Suprapubic skin (tissue), 4 donors: ENCODE measurements around the gene ETS1. TPM values are rescaled to one million over a fixed set of nuclear protein-coding genes. Genes with fewer than 3 reads are reported as not detected.
A peak's percentile ranks its signal among the peaks of the same experiment; 100 is the strongest.

Experiments
- DNase-seq, 2 donors: peaks; one replicate each; pipeline ENCODE4 v3.0.0-alpha.2; 2019; ENCODE audit warnings: low spot score in 2 of 2
- H3K27ac ChIP-seq: fragments of 200-600 bp; sonication (generic); one replicate; pipeline ENCODE4 v1.5.1; 2019
- H3K27me3 ChIP-seq: fragments of 200-600 bp; sonication (generic); one replicate; pipeline ENCODE4 v1.5.1; 2019
- H3K36me3 ChIP-seq: fragments of 200-600 bp; sonication (generic); one replicate; pipeline ENCODE4 v1.5.1; 2019
- H3K4me1 ChIP-seq: fragments of 200-600 bp; sonication (generic); one replicate; pipeline ENCODE4 v1.5.1; 2019
- H3K4me3 ChIP-seq: fragments of 200-600 bp; sonication (generic); one replicate; pipeline ENCODE4 v1.5.1; 2019; ENCODE audit warnings: mild to moderate bottlenecking
- H3K9me3 ChIP-seq: fragments of 200-600 bp; sonication (generic); one replicate; pipeline ENCODE4 v1.5.1; 2019
- CTCF ChIP-seq, 2 donors: fragments of 200-600 bp in 1 of 2; fragments of 450-650 bp in 1 of 2; sonication (generic) in 1 of 2; IDR thresholded peaks; one replicate each; pipeline ENCODE4 v1.5.1; 2016 to 2019; ENCODE audit warnings: antibody characterized with exemption in 2 of 2, mild to moderate bottlenecking in 1 of 2, moderate library complexity in 1 of 2
- EP300 ChIP-seq: sonication (generic); formaldehyde crosslinking; IDR thresholded peaks from one replicate; pipeline ENCODE4 v1.6.1; 2017; ENCODE audit warnings: antibody characterized with exemption
- POLR2A ChIP-seq, 2 donors: fragments of 450-650 bp; IDR thresholded peaks; one replicate each; pipeline ENCODE4 v1.6.1; 2017; ENCODE audit warnings: antibody characterized with exemption in 2 of 2, mild to moderate bottlenecking in 2 of 2, moderate library complexity in 2 of 2
- POLR2AphosphoS5 ChIP-seq, 3 donors: sonication (generic); formaldehyde crosslinking; IDR thresholded peaks; one replicate each; pipeline ENCODE4 v1.6.1; 2017; ENCODE audit warnings: antibody characterized with exemption in 3 of 3
- WGBS: methylation state at CpG from one replicate; pipeline ENCODE4 v1.1.5; 2018; 5-methylcytosine and 5-hydroxymethylcytosine counted together
- total RNA-seq, 4 donors: library from RNA; depleted of rRNA; stranded (reverse); fragments of >200 nt; gene quantifications; one replicate each; pipeline ENCODE4 v1.1.0, GENCODE V29; 2016

ETS1 gene
- total RNA-seq, 4 donors from 2014 or later = 21.7 to 42.6 (median 33.7) TPM

GRCh38 chr11:128457874-128458273 lies 129.5 kb downstream of the ETS1 start:
- H3K27me3 ChIP-seq = no peaks in the 10 kb centered on the region
- DNase-seq = no peak
- peaks cover 22% of the 10 kb centered on the region for H3K4me1 ChIP-seq
- H3K4me3 ChIP-seq = no peak overlapping the region
- 62% methylated on average over 3 of the region's 3 CpGs for WGBS
- H3K36me3 ChIP-seq = peaks cover 38% of the 10 kb centered on the region
- no peak for TF ChIP-seq POLR2A (IDR thresholded peaks at IDR 0.05)
- TF ChIP-seq EP300 = no peak
- no peaks in the 10 kb centered on the region for H3K9me3 ChIP-seq
- peak overlapping the region; percentile 79 for H3K27ac ChIP-seq

- Histone ChIP-seq H3K27me3 (no peaks in the 10 kb centered on the region), H3K9me3 (no peaks in the 10 kb centered on the region), H3K27ac (no peak overlapping the region), H3K4me3 (no peak overlapping the region), H3K4me1 (peaks cover 30% of the 10 kb centered on the region), H3K36me3 (peaks cover 26% of the 10 kb centered on the region)
- DNase-seq = no peak
- WGBS = 84% methylated on average over 8 of the region's 8 CpGs
- no peak for TF ChIP-seq EP300
- TF ChIP-seq POLR2AphosphoS5 (IDR thresholded peaks at IDR 0.05) = no peak
- TF ChIP-seq CTCF (IDR thresholded peaks at IDR 0.05) = no peak
- TF ChIP-seq POLR2A (IDR thresholded peaks at IDR 0.05) = no peak
Measured at GRCh38 chr11:128456566-128457268, 130.6 kb downstream of the ETS1 start.

- peaks cover 22% of the 10 kb centered on the region for H3K36me3 ChIP-seq
- no peak overlapping the region for H3K27ac ChIP-seq
- WGBS = 82% methylated on average over 5 of the region's 5 CpGs
- H3K4me1 ChIP-seq = peaks cover 37% of the 10 kb centered on the region
- H3K27me3 ChIP-seq = no peaks in the 10 kb centered on the region
- no peak overlapping the region for H3K4me3 ChIP-seq
- no peak for TF ChIP-seq CTCF (IDR thresholded peaks at IDR 0.05)
- TF ChIP-seq POLR2AphosphoS5 (IDR thresholded peaks at IDR 0.05) = peak in 2 of 3 donors; percentile 31 to 72
- TF ChIP-seq POLR2A (IDR thresholded peaks at IDR 0.05) = no peak
- H3K9me3 ChIP-seq = no peaks in the 10 kb centered on the region
- no peak for DNase-seq
Measured at GRCh38 chr11:128455766-128456165, 131.6 kb downstream of the ETS1 start.

GRCh38 chr11:128453444-128454336 lies 133.7 kb downstream of the ETS1 start:
- Histone ChIP-seq H3K4me1 (peaks cover 37% of the 10 kb centered on the region), H3K4me3 (no peak overlapping the region), H3K36me3 (peaks cover 11% of the 10 kb centered on the region), H3K27me3 (no peaks in the 10 kb centered on the region), H3K27ac (no peak overlapping the region), H3K9me3 (no peaks in the 10 kb centered on the region)
- TF ChIP-seq CTCF (IDR thresholded peaks at IDR 0.05) = no peak
- TF ChIP-seq POLR2A (IDR thresholded peaks at IDR 0.05) = no peak
- no peak for TF ChIP-seq EP300
- no peak for TF ChIP-seq POLR2AphosphoS5 (IDR thresholded peaks at IDR 0.05)
- no peak for DNase-seq
- WGBS = 64% methylated on average over 5 of the region's 5 CpGs

- Histone ChIP-seq H3K9me3 (no peaks in the 10 kb centered on the region), H3K27me3 (no peaks in the 10 kb centered on the region), H3K4me3 (peak overlapping the region; percentile 24), H3K27ac (peak overlapping the region; percentile 51), H3K4me1 (peaks cover 26% of the 10 kb centered on the region), H3K36me3 (no peaks in the 10 kb centered on the region)
- WGBS = 66% methylated on average over 19 of the region's 26 CpGs
- DNase-seq = peak in 1 of 2 donors; percentile 83
- TF ChIP-seq POLR2A (IDR thresholded peaks at IDR 0.05) (no peak), POLR2AphosphoS5 (IDR thresholded peaks at IDR 0.05) (no peak), EP300 (no peak), CTCF (IDR thresholded peaks at IDR 0.05) (no peak)
Measured at GRCh38 chr11:128451652-128452470, 135.5 kb downstream of the ETS1 start.
